ENCODE measurements around the gene LRRC53.

LRRC53 gene

DNA sequence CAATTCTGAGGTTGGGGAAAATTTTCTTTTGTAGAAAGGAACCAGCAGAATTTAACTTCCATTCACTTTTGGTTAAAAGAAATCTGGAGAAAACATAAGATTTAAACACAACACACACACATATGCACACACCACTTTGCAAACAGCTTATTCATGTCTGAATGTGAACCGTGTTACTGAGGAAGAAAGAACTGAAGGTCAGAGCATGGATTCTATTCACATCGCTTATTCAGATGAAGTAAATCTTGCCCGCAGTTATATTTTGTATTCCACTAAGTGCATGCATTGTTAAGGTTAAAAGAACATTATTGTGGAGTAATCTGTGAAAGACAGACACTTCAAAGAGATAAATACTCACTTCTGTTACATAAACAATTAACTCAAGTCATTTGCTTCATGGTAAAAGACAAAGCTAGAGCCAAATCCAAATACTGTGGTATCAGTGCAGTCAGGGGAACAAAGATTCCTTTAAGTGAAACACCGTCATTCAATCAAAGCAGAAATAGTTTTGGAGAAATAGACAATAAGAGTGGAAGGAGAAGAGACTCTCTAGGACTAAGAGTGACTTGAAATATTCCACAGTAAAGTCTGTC lies 82.0 kb downstream of the LRRC53 start:
- DNase-seq = no peak

DNA sequence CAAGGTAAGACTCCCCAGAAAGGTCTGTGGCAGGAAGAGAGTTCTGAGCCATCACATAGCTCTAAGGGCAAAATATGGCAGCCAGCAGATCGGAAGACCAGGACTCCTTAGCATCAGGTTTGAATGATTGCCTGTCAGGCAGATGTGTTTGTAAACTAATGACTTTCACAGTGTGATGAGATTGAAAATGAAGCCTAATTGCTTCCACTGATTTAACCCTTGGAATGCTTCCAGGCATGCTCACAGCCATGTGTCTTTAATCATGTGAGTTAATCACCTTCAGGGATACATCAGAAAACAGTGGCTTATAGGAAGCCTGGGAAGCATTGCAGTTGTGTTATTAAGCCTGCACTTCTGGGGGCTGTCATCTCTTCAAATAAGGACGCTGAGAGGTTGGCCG lies 82.8 kb downstream of the LRRC53 start:
- no peak for DNase-seq

DNA sequence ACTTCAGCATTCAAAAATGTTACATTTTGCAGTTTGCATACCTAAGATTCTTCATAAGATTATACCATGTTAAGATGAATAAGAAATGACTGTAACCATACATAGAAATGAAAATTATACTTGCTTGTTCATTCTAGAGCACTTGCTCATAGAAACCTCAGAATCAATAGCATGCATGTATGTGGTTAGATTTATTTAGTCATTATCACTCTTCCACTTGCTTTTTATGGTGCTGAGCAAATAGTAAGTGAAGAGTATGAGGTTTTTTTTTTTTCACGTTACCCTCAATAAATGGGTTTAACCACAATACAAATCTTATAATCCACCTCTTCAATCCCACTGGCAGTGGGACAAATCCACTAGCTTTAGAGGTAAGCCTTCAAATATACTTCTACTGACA lies 84.7 kb downstream of the LRRC53 start:
- no peak for DNase-seq

DNA sequence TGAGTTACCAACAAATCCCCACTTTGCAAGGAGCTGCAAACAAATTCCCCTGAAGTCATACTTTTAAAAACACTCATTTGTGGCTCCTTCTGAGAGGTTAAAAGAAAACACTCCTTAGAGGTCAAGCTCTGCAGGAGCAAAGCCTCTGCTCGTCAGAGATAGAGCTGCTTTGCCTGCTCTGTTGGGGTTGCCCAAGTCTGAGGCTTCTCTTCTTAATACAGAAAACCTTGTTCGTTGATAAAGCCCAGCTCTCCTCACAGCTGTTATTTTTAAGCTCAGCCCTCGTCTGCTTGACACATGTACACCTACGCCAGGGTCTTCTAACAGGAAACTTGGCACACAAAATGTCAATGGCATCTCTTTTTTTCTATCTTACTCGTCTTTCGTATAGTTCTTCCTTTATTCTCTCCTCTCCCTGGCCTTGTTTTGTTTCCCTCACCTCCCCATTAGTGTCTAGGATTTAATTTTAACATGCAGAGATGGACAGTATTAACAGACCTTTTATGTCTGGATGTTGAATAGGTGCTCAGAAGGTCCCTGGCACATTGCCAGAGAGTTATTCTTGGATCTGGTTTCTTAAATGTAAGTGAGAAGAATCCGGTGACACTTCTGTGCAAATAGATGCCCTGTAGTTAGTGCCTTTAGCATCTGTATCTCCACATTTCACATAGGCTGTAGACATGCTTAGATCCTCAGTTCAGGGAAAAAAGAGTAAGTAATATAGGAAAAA lies 86.0 kb downstream of the LRRC53 start:
- DNase-seq = peak in 1 of 2 experiments; percentile 12

DNA sequence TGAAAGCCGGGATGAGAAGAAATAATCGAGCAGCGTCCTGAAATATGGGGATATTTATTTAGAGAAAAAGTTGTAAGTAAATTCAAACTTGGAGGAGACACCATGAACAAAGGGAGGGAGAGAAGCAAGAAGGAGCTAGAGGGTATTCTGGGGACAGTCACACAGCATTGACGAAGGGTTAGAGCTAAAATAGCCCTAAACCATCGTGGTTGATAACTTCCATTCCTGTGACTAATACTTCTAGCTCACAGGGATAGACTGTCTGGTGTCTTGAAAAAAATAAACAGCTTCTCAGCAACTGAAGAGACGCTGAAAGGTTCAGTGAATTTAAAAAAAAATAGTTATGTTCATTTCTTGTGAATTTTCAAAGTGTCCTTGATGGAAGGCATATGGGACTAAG lies 86.7 kb downstream of the LRRC53 start:
- no peak for DNase-seq

DNA sequence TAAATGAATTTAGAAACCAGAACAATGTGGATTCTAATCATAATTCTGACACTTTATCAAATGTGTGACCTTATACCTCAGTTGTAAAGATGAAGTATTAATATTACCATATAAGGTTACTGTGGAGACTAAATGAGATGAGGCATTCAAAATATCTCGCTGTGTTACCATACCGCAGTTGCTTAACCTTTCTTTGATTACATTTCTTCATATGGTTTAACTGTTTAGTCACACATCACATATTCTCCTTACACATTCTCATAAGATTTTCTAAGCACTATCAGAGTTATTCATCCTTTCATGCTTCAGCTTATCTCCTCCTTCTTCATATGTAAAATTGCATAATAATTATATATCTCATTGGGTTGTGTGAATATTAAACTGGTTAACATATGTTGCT lies 88.9 kb downstream of the LRRC53 start:
- no peak for DNase-seq

DNA sequence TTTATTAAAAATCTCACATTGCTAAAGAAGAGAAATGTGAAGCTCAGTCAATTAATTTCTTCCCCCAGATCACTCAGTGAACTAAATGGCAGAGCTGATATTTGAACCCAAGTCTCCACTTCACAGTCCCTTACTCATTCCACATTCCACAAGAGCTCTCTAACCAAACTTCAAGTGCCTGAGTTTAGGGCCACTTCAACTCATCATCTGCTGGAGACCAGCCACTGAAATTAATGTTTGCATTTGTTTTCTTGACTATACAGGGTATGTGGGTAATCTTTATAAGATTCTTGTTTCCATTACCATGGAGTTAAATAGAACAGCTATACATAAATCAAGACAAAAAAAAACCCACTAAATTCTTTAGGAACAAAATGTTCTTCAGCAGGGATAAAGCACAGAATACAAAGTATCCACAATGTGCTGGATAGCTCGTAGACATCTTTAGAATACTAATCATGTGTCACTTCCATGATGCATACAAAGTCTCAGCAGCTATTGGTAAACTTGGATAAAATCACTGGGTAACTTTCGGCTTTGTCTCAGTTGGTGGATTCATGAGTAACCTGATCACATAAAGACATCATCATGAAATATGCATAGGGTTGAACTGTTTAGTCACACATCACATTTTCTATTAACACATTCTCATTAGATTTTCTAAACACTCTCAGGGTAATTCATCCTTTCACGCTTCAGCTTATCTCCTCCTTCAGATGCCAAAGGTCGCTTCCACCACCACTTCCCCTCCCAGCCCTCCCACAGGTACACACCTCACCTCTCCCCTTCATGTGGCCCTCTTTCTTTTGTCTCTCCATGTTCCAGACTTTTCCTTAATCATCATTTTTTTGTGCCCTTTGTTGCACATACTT lies 89.8 kb downstream of the LRRC53 start:
- no peak for DNase-seq

DNA sequence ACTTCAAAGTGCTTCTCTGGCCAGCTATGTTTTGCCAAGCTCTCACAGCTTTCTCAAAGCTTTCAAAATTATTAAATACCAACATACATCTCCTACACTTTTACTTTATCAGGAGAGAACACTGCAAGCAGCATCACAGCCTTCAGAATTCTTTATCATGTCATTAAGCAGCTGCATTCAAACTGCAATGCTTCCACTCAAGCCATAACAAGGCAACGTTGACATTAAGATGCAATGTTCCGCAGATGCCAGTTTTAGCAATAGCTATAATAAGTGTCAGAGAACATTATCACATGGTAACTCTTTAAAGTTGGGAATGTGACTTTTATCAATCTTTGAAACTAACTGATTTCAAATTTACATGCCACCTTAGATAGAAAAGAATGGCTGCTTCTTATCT lies 91.9 kb downstream of the LRRC53 start:
- no peak for DNase-seq

All from SHP77 (cell line).